HG03175 (cell line): ENCODE results near the gene CYP4F22.
"Not testable (repeated sequence)": the region's sequence is repeated elsewhere in the genome, so short reads cannot be mapped to it uniquely, and the experiment has no call there.

Source experiments
- ATAC-seq: cut with Tn5 transposase; IDR thresholded peaks from one replicate; pipeline ENCODE4 v1.9.1; 2021; ENCODE audit warnings: mild to moderate bottlenecking, moderate library complexity; ENCODE audit not compliant: unreplicated experiment

The CYP4F22 gene

GRCh38 chr19:15564534-15565168 is 56.3 kb downstream of the CYP4F22 start:
- ATAC-seq = no peak

GRCh38 chr19:15570420-15570819 is 62.1 kb downstream of the CYP4F22 start:
- no peak for ATAC-seq

GRCh38 chr19:15575406-15575805 is 67.1 kb downstream of the CYP4F22 start:
- ATAC-seq = no peak

GRCh38 chr19:15576526-15577156 is 68.3 kb downstream of the CYP4F22 start:
- no peak for ATAC-seq

- no peak for ATAC-seq
Observed at GRCh38 chr19:15577184-15577771, 69.0 kb downstream of the CYP4F22 start.

GRCh38 chr19:15583346-15583745 is 75.0 kb downstream of the CYP4F22 start:
- ATAC-seq = no peak

- ATAC-seq = no peak
Observed at GRCh38 chr19:15584095-15584494, 75.8 kb downstream of the CYP4F22 start.

- no peak for ATAC-seq
Observed at GRCh38 chr19:15584541-15585115, 76.3 kb downstream of the CYP4F22 start.

- no peak for ATAC-seq
Observed at GRCh38 chr19:15587663-15588062, 79.3 kb downstream of the CYP4F22 start.

GRCh38 chr19:15588265-15588664 is 79.9 kb downstream of the CYP4F22 start:
- ATAC-seq = no peak

GRCh38 chr19:15589760-15590451 is 81.6 kb downstream of the CYP4F22 start:
- no peak for ATAC-seq

- no peak for ATAC-seq
Observed at GRCh38 chr19:15591796-15592195, 83.5 kb downstream of the CYP4F22 start.

GRCh38 chr19:15592506-15592905 is 84.2 kb downstream of the CYP4F22 start:
- not testable (repeated sequence) for ATAC-seq

GRCh38 chr19:15593766-15594165 is 85.4 kb downstream of the CYP4F22 start:
- not testable (repeated sequence) for ATAC-seq

- no peak for ATAC-seq
Observed at GRCh38 chr19:15595069-15595468, 86.7 kb downstream of the CYP4F22 start.
